ENCODE results near the gene LYL1. TPM values are rescaled to one million over a fixed set of nuclear protein-coding genes. Genes with fewer than 3 reads are reported as not detected.
A peak's percentile ranks its signal among the peaks of the same experiment; 100 is the strongest.
"Not testable (repeated sequence)": the region's sequence is repeated elsewhere in the genome, so short reads cannot be mapped to it uniquely, and the experiment has no call there.

LYL1 gene
- total and polyA plus RNA-seq, 2 of the 13 experiments (the other 11 are each of a cell fraction or from before 2014, with no cell fraction given) = 0.75 to 0.92 TPM

DNA sequence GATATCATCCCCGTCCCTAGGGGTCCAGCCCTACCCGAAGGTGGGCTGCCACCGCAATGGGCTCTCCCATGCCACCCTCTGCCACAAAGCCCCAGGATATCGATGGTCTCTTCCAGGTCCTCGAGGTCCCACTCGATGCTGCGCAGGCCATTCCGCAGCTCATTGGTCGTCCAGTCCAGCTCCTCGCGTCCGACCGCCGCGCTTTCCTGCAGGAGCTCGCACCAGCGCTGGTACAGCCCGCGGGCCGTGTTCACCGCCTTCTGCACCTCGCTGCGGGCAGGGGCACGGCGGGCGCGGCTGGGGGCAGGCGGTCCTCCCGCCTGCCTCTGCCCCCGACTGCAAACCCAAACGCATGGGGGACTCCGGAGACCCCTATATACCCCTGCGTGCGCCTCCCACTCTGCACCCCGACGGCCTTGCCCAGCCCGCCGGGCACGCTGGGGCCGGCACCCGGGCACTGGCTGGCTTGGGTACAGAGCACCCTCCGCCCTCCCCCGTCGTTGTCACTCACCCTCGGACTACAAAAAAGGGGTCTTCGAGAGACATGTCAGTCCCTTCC is 47.0 kb upstream of the LYL1 start (continued):
- TF ChIP-seq NCOR1 (IDR thresholded peaks at IDR 0.05; ENCODE audit: borderline replicate concordance, low read length) (no peak), ZNF138 (CRISPR knock-in tag; IDR thresholded peaks at IDR 0.05; ENCODE audit: low read depth) (no peak), TBX2 (CRISPR knock-in tag; IDR thresholded peaks at IDR 0.05; ENCODE audit: borderline replicate concordance) (no peak), AGO1 (IDR thresholded peaks at IDR 0.05; ENCODE audit: low read depth, low read length, poor library complexity, severe bottlenecking) (peak; percentile 19)

- TF ChIP-seq TOPORS (CRISPR knock-in tag; IDR thresholded peaks at IDR 0.05) (peak; percentile 2; the same call in 1 of the 2 replicates), CEBPG (CRISPR knock-in tag; IDR thresholded peaks at IDR 0.05) (peak; percentile 55), TMF1 (CRISPR knock-in tag; IDR thresholded peaks at IDR 0.05; ENCODE audit: low read depth) (0 out of 2 replicates have a peak, but pooled peaks have one; percentile 23), TARDBP (CRISPR knock-in tag; IDR thresholded peaks at IDR 0.05) (peak; percentile 20; the same call in 1 of the 2 replicates), ARID2 (CRISPR knock-in tag; IDR thresholded peaks at IDR 0.05; ENCODE audit: borderline replicate concordance) (0 out of 2 replicates have a peak, but pooled peaks have one; percentile 33), NR2F1 (CRISPR knock-in tag; IDR thresholded peaks at IDR 0.05) (peak in 1 of 2 experiments; percentile 34; a peak in 1 of 4 replicates), NR2F6 (CRISPR knock-in tag; IDR thresholded peaks at IDR 0.05) (peak; percentile 34; the same call in 1 of the 2 replicates), ZNF362 (CRISPR knock-in tag; IDR thresholded peaks at IDR 0.05; ENCODE audit: borderline replicate concordance) (0 out of 2 replicates have a peak, but pooled peaks have one; percentile 57)
- H2AFZ ChIP-seq (ENCODE audit: low read length); DNase-seq (ENCODE audit: low spot score); ATAC-seq; intact Hi-C loops (cut with micrococcal nuclease; ENCODE audit: unreplicated experiment); in situ Hi-C loops (cut with HindIII; ENCODE audit: extremely low pct_ligation_motif_present, low pct_unique_long_range_greater_than_20kb); H3K36me3 ChIP-seq (replicated peaks in 1 of 2; ENCODE audit: control insufficient read depth in 1 of 2, insufficient read depth in 2 of 2, low read length in 2 of 2); BruUV-seq (replicated peaks); FAIRE-seq; H4K20me1 ChIP-seq (ENCODE audit: insufficient read depth, low read length); H3K9me3 ChIP-seq (ENCODE audit: low read length); H3K27me3 ChIP-seq (ENCODE audit: control insufficient read depth in 1 of 2, insufficient read depth in 2 of 2, low read length in 2 of 2); TF ChIP-seq NR2F6 (IDR thresholded peaks at IDR 0.05): not testable (repeated sequence)
- Histone ChIP-seq H3K79me2 (ENCODE audit: insufficient read depth, low read length) (peaks cover 39% of the 10 kb centered on the region), H3K4me3 (replicated peaks in 1 of 3; ENCODE audit: insufficient read depth in 1 of 3, low read depth in 2 of 3, low read length in 3 of 3) (peak overlapping the region; percentile 92 to 97 (median 96)), H3K4me1 (ENCODE audit: insufficient read depth, low read length) (peaks cover 17% of the 10 kb centered on the region), H3K27ac (ENCODE audit: extremely low read length, insufficient read depth, low read length) (peak overlapping the region; percentile 94), H3K4me2 (ENCODE audit: low read depth, low read length) (peak overlapping the region; percentile 98), H3K9ac (ENCODE audit: insufficient read depth, low read depth, low read length) (peak overlapping the region; percentile 98)
- whole genome bisulfite sequencing (ENCODE audit: low lambda C conversion rate) = 8% methylated on average over 14 of the region's 17 CpGs
- POLR2A ChIA-PET = interaction anchor here (0.7 to 3.1 kb wide), 12 partner anchors 8 to 212 kb away, joined by 3 to 39 read pairs (median 6); partner anchors contain the start of gene NACC1
- CTCF ChIA-PET (ENCODE audit: low intra/inter-chr PET ratio, low total read pairs) = interaction anchor here (1.6 kb wide), 1 partner anchor 85 kb away, joined by 7 read pairs; no protein-coding TSS in a partner anchor
Measured at GRCh38 chr19:13149173-13149627, 46.5 kb upstream of the LYL1 start.
